Central memory CD8-positive, alpha-beta T cell (primary cell): ENCODE measurements around the gene SYNPR.
A peak's percentile ranks its signal among the peaks of the same experiment; 100 is the strongest.

Source experiments
- ATAC-seq: fragments of 150-1000 bp; cut with Tn5 transposase; replicated peaks from 2 replicates; pipeline ENCODE4 v1.10.0; 2022; ENCODE audit warnings: mild to moderate bottlenecking, moderate FRiP score, moderate number of reproducible peaks; ENCODE audit not compliant: poor library complexity, severe bottlenecking; ENCODE audit errors: extremely low read depth
- DNase-seq, 2 donors: peaks; one replicate each; pipeline ENCODE4 v3.0.0; 2021; ENCODE audit warnings: low spot score in 2 of 2
- H3K27ac Mint-ChIP-seq: one replicate; pipeline ENCODE4 v1.8.0; 2022; ENCODE audit warnings: low read depth, mild to moderate bottlenecking, moderate library complexity, mixed read lengths
- H3K27me3 Mint-ChIP-seq: one replicate; pipeline ENCODE4 v1.8.0; 2022; ENCODE audit warnings: mixed read lengths
- H3K36me3 Mint-ChIP-seq: one replicate; pipeline ENCODE4 v1.8.0; 2022; ENCODE audit warnings: mild to moderate bottlenecking, moderate library complexity, mixed read lengths; ENCODE audit not compliant: insufficient read depth
- H3K4me1 Mint-ChIP-seq: one replicate; pipeline ENCODE4 v1.8.0; 2022; ENCODE audit warnings: mixed read lengths
- H3K4me3 Mint-ChIP-seq: one replicate; pipeline ENCODE4 v1.8.0; 2022; ENCODE audit warnings: mild to moderate bottlenecking, moderate library complexity, mixed read lengths
- H3K9me3 Mint-ChIP-seq: one replicate; pipeline ENCODE4 v1.8.0; 2022; ENCODE audit warnings: mixed read lengths

SYNPR gene

DNA sequence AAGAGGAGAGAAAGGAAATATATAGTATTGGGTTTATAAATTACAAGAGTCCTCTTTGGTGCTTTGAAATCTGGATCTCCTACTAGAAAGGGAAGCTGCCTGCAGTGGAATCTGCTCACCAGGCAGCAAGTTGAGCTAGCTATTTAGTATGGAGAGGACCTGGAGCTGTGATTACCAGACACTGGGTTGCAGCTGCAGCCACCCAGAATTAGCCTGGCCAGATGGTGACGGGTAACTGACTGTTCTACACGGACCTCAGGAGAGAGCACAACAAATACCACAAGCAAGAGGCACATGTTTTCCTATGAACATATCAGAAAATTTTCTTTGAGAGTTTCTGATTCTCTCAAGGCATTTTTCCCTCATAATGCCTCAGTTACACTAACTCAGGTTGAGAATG, 46.5 kb downstream of the SYNPR start:
- Mint-ChIP-seq H3K36me3 (no peaks in the 10 kb centered on the region), H3K4me1 (no peaks in the 10 kb centered on the region), H3K4me3 (no peak overlapping the region), H3K27me3 (no peaks in the 10 kb centered on the region), H3K9me3 (peaks cover 6% of the 10 kb centered on the region), H3K27ac (no peak overlapping the region)
- no peak for DNase-seq
- ATAC-seq, result no peak

DNA sequence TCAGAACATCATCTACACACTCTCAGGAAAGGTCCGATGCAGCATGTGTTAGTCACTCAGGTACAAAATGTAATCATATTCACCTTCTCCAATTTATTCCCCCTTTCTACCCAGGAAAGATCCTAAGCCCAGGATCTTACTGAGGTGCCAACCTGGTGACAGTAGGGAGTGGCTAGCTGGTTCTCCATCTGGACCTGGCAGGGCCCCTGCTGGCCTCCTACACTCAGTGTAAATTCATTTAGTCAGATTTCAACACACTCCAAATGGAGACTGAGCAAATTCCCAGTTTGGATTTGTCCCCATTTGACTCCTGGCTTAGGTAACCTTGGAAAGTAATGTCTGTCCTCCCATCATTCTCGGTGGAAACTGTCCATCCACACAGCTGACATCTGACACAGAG, 47.3 kb downstream of the SYNPR start:
- peaks cover 6% of the 10 kb centered on the region for H3K9me3 Mint-ChIP-seq
- no peaks in the 10 kb centered on the region for H3K27me3 Mint-ChIP-seq
- no peaks in the 10 kb centered on the region for H3K4me1 Mint-ChIP-seq
- ATAC-seq (no peak), DNase-seq (no peak)
- H3K4me3 Mint-ChIP-seq, result no peak overlapping the region
- no peaks in the 10 kb centered on the region for H3K36me3 Mint-ChIP-seq
- H3K27ac Mint-ChIP-seq, result no peak overlapping the region

DNA sequence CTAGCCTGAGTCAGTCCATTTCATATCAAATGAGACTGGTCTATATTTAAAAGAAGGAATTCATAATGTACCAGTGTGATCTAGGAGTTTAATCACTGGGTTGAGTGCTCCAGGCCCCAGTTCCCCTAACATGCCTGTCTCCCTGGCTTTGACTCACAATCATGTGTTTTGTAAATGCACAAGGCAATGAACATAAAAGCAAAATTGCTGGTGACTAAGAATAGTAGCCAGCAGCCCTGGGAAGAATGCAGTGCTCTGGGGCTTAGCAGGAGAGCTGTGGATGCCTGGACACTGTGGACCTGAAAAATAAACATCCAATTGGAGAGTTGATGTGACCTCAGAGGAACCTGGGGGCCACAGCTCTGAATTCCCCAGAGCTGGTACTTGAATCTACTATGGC, 50.3 kb downstream of the SYNPR start:
- Mint-ChIP-seq H3K27me3 (no peaks in the 10 kb centered on the region), H3K9me3 (peaks cover 6% of the 10 kb centered on the region), H3K4me1 (no peaks in the 10 kb centered on the region), H3K27ac (no peak overlapping the region), H3K4me3 (no peak overlapping the region), H3K36me3 (no peaks in the 10 kb centered on the region)
- no peak for ATAC-seq
- no peak for DNase-seq

DNA sequence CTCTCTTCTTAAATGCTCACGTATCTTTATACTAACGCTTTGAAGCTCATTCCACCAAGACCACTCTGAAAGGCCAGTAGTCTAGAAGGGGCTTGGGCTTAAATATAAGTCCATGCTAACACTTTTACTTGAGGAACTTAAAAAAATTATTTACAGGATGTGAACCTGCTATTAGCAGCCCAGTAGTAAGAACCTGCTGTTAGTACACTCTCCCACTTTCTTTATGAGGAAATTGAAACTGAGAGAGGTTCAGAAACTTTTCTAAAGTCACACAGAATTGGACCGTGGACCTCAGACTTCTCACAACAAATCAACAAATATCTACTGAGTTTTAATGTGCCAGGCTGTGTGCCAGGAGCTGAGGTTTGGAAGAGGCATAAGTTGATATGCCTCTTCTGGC, 53.4 kb downstream of the SYNPR start:
- H3K27me3 Mint-ChIP-seq, result no peaks in the 10 kb centered on the region
- ATAC-seq (no peak), DNase-seq (no peak)
- no peaks in the 10 kb centered on the region for H3K36me3 Mint-ChIP-seq
- H3K4me1 Mint-ChIP-seq, result no peaks in the 10 kb centered on the region
- H3K4me3 Mint-ChIP-seq, result no peak overlapping the region
- no peak overlapping the region for H3K27ac Mint-ChIP-seq
- no peaks in the 10 kb centered on the region for H3K9me3 Mint-ChIP-seq

DNA sequence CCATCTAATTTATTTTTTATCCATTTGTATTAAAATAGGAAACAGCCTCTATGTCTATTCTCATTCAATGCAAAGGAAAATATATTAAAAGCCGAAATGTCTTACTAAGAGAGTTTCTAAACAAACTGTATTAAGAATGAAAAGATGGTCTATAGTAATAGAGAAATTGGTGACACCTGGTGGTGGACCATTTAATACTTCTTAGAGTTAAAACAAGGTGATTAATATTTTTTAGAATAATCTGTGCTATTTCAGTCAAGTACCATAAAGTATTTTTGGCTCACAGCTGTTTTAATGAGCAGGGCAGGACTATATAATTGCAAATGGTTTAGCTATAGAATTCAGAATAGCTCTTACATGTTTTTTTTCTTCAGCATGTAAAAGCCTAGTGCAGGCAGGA, 55.7 kb downstream of the SYNPR start:
- no peak for ATAC-seq
- no peaks in the 10 kb centered on the region for H3K9me3 Mint-ChIP-seq
- no peak overlapping the region for H3K4me3 Mint-ChIP-seq

DNA sequence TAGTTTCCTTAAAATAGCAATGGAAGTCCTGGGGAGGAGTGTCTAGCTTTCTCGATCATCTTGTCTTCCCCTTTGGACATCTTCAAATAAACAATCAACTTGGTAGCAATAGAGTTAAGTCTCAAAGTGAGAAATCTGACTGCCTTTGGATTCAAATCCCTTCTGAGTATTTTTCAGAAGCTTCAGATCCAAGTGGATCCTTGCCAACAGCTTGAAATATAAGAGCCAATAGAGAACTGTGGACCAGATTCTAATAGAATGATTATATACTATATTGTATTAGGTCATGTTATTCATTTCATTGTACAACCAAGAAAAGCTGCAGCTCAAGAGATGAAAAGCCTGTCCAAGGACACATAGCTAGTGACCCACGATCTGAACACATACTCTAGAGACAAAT, 60.2 kb downstream of the SYNPR start:
- no peak for DNase-seq
- no peak overlapping the region for H3K4me3 Mint-ChIP-seq

More for the DNA sequence above, 55.7 kb downstream of the SYNPR start:
- H3K27me3 Mint-ChIP-seq, result no peaks in the 10 kb centered on the region
- DNase-seq, result no peak
- no peak overlapping the region for H3K27ac Mint-ChIP-seq
- H3K36me3 Mint-ChIP-seq, result no peaks in the 10 kb centered on the region
- H3K4me1 Mint-ChIP-seq, result no peaks in the 10 kb centered on the region

DNA sequence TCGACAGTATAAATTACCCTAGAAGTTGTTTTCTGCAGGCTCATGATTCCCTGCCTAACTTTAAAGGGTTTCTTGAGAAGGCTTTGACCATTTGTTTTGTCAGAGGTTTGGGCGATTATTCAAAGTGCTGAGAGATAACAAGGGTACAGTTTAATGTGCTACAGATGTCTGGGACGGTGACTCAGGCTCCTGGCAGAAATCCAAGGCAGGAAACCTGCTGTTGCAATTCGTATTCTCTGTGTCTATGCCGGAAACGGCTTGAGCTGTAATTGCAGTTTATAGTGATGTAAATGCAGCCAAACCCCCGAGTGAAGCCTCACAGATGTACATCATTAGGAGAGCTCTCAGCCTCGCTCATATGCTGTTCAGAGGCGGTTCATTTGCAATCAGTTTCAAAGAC, 65.6 kb downstream of the SYNPR start:
- Mint-ChIP-seq H3K4me1 (no peaks in the 10 kb centered on the region), H3K27me3 (peaks cover 9% of the 10 kb centered on the region), H3K9me3 (peaks cover 6% of the 10 kb centered on the region), H3K27ac (no peak overlapping the region), H3K36me3 (no peaks in the 10 kb centered on the region), H3K4me3 (no peak overlapping the region)
- peak; percentile 24 for ATAC-seq
- no peak for DNase-seq

More for the DNA sequence above, 60.2 kb downstream of the SYNPR start:
- Mint-ChIP-seq H3K27me3 (no peaks in the 10 kb centered on the region), H3K4me1 (no peaks in the 10 kb centered on the region), H3K36me3 (no peaks in the 10 kb centered on the region), H3K27ac (no peak overlapping the region), H3K9me3 (peaks cover 6% of the 10 kb centered on the region)
- no peak for ATAC-seq

DNA sequence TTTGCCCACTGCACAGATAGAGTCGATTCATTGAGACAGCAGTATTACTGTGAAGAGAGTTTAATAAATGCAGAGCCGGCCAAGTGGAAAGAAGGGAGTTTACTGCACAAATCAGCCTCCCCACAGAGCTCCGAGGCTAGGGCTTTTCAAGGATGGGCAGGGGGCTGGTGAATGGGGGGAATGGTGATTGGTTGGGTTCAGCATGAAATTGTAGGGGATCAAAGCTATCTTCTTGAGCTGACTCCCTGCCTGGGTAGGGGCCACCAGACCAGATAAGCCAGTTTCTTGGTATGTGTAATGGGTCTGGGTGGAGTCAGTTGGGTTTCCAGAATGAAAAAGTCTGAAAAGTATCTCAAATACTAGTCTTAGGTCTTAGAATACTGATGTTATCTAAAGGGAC, 66.6 kb downstream of the SYNPR start:
- H3K4me1 Mint-ChIP-seq, result no peaks in the 10 kb centered on the region

DNA sequence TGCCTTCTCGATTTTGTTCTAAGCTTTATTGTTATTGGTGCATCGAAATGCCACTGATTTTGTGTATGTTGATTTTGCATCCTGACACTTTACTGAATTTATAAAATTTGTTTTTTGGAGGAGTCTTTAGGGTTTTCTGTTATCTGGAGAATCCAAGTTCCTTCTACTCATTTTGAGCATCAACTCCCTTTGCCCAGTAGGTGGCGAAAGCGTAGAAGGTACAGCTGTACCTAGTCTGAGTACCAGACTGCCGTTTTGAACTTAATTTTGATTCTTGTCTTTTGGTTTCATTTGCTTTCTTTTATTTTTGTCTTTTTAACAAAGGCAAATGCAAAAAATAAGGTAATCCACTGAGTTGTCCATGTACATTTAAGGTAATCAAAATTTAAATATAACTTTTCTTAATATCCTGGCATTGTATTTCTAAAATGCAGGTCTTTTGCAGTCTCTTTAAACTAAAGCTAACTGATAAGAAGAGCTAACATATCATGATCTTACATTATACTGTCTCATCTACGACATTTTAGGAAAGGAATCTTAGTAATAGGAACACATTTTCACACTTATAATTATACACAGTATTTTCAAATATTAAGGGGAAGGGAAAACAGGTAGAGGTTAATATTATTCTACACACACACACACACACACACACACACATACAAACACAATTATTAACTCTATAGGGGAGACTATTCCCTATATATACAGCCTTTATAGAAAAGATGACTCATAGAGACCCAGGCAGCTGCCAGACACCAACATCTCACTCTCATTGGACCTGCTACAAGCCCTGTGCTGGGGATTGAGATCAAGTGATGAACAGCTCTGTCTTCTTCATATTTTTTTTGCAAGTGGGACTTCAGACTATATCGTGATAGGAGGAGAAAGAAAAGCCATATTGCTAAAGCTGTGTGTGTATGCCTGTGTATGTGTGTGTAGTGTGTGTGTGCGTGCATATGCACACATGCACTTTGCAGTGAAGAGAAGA, 71.8 kb downstream of the SYNPR start:
- Mint-ChIP-seq H3K36me3 (no peaks in the 10 kb centered on the region), H3K4me3 (no peak overlapping the region), H3K9me3 (no peaks in the 10 kb centered on the region), H3K27me3 (peaks cover 51% of the 10 kb centered on the region), H3K27ac (peak overlapping the region; percentile 55), H3K4me1 (no peaks in the 10 kb centered on the region)
- ATAC-seq (no peak), DNase-seq (no peak)

More for the DNA sequence above, 66.6 kb downstream of the SYNPR start:
- H3K36me3 Mint-ChIP-seq, result no peaks in the 10 kb centered on the region
- ATAC-seq, result no peak
- peaks cover 6% of the 10 kb centered on the region for H3K9me3 Mint-ChIP-seq
- no peak for DNase-seq
- peaks cover 17% of the 10 kb centered on the region for H3K27me3 Mint-ChIP-seq
- no peak overlapping the region for H3K27ac Mint-ChIP-seq
- H3K4me3 Mint-ChIP-seq, result no peak overlapping the region

DNA sequence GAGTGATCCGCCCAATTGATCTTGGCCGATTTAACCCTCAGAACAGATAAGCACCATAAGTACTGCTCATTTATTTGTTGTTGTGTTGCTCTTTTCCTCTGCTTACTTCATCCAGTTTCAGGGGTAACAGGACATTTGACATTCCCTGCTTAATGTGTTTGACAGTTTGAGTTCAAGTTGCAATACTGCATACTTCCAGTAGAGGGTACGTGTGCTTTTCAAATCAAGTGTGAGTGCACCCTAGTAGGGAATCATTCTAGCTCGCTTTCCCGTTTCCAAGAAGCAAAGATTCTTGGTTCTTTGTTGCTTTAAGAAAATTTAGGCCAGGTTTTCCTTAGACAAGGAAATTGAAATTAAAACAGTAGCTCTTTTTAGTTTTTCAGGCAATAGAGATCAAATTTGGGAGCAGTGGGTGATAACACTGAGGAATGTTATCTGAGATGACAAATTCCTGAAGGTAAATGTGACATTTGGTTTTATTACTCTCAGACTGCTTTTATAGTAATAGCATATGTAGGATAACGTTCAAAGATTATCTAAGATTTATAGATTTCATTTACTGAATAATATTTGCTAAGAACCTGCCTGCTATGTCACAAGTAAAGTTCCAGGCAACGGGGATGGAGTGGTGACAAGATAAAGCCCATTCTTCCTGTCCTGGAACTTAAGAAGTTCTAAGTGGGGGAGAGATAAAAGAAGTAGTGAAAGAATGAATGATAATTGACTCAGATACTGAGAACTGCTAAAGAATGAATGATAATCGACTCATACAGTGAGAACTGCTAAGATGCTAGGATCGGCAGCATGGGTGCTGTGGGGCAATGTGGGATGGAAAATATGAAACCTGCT, 73.3 kb downstream of the SYNPR start:
- H3K4me3 Mint-ChIP-seq, result no peak overlapping the region
- no peak overlapping the region for H3K27ac Mint-ChIP-seq
- no peaks in the 10 kb centered on the region for H3K9me3 Mint-ChIP-seq
- H3K4me1 Mint-ChIP-seq, result no peaks in the 10 kb centered on the region
- ATAC-seq, result no peak
- H3K27me3 Mint-ChIP-seq, result peaks cover 51% of the 10 kb centered on the region
- DNase-seq, result no peak
- H3K36me3 Mint-ChIP-seq, result no peaks in the 10 kb centered on the region

DNA sequence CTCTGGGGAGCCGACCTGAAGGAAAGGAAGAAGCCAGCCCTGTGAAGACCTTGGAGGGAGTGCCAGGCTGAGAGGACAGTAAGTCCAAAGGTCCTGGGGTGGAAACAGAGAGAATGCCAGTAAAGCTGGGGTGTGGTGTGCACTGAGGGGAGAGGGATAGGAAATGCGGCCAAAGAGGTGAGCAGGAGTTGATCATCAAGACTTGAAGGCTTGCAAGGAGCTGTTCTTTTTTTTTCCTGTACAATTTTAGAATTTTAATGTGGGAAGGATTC, 73.8 kb downstream of the SYNPR start:
- no peak for ATAC-seq
- Mint-ChIP-seq H3K27ac (no peak overlapping the region), H3K4me1 (no peaks in the 10 kb centered on the region), H3K9me3 (no peaks in the 10 kb centered on the region), H3K4me3 (no peak overlapping the region), H3K27me3 (peaks cover 51% of the 10 kb centered on the region), H3K36me3 (no peaks in the 10 kb centered on the region)
- no peak for DNase-seq

DNA sequence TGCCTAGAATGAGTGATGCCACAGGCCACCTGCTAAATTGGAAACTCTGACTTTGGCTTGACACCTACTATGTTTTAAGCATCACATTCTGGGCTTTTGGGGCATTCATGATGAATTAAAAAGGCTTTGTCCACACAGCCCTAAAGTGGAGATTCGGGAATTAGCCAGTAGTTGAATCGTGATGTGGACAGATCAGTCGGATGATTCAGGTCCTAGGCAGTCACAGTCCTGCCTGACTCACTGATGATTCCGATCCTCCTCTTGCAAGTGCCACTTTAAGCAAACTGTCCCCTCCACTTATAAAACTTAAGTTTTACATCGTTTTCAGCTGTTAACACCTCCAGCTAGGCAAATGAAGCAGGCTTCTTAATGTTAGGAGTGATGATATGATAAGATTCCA, 75.3 kb downstream of the SYNPR start:
- Mint-ChIP-seq H3K9me3 (no peaks in the 10 kb centered on the region), H3K36me3 (no peaks in the 10 kb centered on the region), H3K27ac (no peak overlapping the region), H3K4me1 (no peaks in the 10 kb centered on the region), H3K27me3 (peaks cover 45% of the 10 kb centered on the region), H3K4me3 (no peak overlapping the region)
- no peak for ATAC-seq
- no peak for DNase-seq

DNA sequence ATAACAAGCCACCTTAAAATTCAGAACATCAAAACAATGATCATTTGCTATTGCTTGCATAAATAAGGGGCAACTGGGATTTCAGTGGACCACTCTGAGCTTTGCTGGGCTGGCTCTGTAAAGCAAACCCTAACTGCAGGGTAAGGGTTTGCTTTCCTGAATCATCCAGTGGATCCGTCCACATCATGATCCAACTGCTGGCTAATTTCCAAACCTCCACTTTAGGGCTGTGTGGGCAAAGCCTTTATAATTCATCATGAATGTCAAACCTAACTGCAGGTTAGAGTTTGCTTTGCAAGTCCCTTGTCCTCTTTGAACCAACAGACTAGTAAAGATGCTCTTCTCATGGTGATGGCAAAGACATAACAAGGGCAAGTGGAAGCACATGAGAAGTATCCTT, 76.1 kb downstream of the SYNPR start:
- no peaks in the 10 kb centered on the region for H3K36me3 Mint-ChIP-seq
- no peaks in the 10 kb centered on the region for H3K9me3 Mint-ChIP-seq
- H3K27ac Mint-ChIP-seq, result no peak overlapping the region
- DNase-seq, result no peak
- no peaks in the 10 kb centered on the region for H3K4me1 Mint-ChIP-seq
- no peak overlapping the region for H3K4me3 Mint-ChIP-seq
- H3K27me3 Mint-ChIP-seq, result peaks cover 37% of the 10 kb centered on the region
- no peak for ATAC-seq
